Measurements from ENCODE around the gene MYO18A. TPM values are rescaled to one million over a fixed set of nuclear protein-coding genes. Genes with fewer than 3 reads are reported as not detected.

Gene MYO18A
- total RNA-seq, 1 experiment from 2014 or later, result 13.5 TPM

DNA sequence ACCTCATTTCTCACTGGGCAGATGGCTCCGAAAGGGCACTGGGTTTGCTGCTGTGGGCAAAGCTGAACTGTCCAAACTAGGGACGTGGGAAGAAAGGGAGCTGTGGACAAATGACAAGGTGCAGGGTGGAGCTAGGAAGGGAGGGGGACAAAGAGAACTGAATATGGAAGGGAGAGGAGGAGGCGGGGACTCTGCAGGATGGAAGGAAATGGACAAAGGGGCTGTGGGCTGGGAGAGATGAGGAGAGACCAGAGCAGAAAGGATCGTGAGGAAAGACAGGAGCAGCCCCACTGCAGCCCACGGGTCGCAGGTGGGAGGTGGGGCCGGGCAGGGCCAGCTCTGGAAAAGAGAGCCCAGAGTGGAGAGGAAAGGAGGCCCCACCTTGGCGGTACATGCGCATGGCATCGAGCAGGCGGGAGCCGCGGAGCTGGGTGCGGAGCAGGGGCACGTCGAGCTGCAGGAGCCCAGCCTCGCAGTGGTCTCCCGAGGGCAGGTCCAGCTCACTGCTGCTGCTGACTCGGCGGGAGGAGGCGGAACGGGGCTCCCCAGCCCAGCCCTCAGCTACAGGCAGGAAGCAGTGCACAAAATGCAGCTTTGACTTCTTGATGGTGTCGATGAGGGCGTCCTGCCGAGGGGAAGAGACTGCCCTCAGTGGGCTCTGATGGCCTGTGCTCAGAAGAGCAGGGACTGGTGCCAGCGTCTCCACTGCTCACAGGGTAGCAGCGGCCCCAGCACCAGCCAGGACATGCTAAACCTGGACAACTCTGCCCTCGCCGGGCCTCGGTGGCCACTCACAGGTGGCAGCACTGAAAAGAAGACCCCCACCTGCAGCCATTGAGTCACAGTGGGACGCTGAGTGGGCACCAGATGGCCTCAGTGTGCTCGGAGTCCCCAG, 70.5 kb downstream of the MYO18A start:
- peak; percentile 82 for DNase-seq
- Histone ChIP-seq H3K27me3 (ENCODE audit: control insufficient read depth, insufficient read depth, low read length) (no peaks in the 10 kb centered on the region), H3K36me3 (replicated peaks; ENCODE audit: control insufficient read depth, insufficient read depth, low read length) (no peaks in the 10 kb centered on the region; the same call in 1 of the 2 replicates), H3K4me3 (ENCODE audit: insufficient read depth, low read depth, low read length) (no peak overlapping the region)

GRCh38 chr17:29108823-29109476, 71.2 kb downstream of the MYO18A start:
- DNase-seq, result no peak
- Histone ChIP-seq H3K4me3 (ENCODE audit: insufficient read depth, low read depth, low read length) (no peak overlapping the region), H3K36me3 (replicated peaks; ENCODE audit: control insufficient read depth, insufficient read depth, low read length) (no peaks in the 10 kb centered on the region; the same call in 1 of the 2 replicates), H3K27me3 (ENCODE audit: control insufficient read depth, insufficient read depth, low read length) (no peaks in the 10 kb centered on the region)

DNA sequence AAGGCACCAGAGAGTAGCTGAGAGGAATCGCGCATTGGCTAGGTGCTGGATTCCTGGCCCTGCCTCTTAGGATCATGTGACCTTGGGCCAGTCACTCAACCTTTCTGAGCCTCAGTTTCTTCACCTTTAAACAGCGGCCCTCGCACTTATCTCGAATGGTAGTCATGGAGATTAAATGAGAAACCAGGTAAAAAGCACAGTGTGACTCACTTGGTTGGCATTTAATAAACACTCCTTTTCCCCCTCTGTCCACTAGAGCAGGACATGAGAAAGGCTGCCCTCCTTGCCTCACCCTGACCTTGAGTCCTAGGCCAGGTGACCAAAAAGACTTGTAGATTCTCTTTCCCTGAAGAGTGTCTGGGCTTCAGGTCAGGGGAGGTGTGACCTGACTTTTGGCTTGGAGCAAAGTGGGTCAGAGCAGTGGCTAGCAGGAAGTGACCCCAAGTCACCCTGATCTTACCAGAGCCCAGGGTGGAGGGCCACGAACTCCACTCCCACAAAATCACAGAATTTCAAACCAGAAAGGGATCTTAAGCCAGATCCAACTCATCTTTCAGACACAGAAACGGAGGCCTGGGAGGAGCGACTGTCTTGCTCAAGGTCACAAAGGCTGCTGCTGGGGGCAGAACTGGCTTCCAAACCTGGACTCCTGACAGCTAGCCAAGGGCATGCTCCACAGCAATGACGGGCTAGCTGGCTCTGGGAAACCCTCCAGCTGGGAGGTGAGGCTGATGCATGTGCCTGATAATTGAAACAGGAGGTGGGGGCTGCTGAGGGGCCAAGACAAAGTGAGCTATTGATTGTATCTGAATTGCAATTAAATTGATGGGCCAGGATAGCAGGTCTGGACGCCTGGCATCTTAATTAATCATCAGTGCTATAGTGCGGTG, 72.0 kb downstream of the MYO18A start:
- Histone ChIP-seq H3K4me3 (ENCODE audit: insufficient read depth, low read depth, low read length) (no peak overlapping the region), H3K27me3 (ENCODE audit: control insufficient read depth, insufficient read depth, low read length) (no peaks in the 10 kb centered on the region), H3K36me3 (replicated peaks; ENCODE audit: control insufficient read depth, insufficient read depth, low read length) (no peaks in the 10 kb centered on the region; the same call in 1 of the 2 replicates)
- DNase-seq, result no peak

DNA sequence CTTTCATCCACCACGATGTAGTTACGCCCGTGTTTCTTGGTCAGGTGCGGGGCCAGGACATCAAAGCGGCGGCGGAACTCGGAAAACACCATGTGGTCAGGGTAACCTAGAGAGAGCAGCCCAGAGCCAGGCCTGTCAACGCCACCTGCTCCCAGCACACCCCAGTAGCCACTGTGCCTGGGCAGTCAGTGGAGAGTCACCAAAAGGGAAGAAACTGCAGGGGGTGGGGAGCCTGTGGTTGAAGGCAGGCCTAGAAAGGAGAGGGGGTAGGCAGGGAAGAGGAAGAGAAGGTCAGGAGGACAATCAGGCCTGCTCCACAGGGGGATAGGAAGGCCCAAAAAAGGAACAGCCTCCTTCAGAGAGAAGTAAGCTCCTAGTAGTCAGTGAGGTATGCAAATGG, 73.1 kb downstream of the MYO18A start:
- Histone ChIP-seq H3K36me3 (replicated peaks; ENCODE audit: control insufficient read depth, insufficient read depth, low read length) (no peaks in the 10 kb centered on the region; the same call in 1 of the 2 replicates), H3K27me3 (ENCODE audit: control insufficient read depth, insufficient read depth, low read length) (no peaks in the 10 kb centered on the region), H3K4me3 (ENCODE audit: insufficient read depth, low read depth, low read length) (no peak overlapping the region)
- no peak for DNase-seq

- H3K27me3 ChIP-seq (ENCODE audit: control insufficient read depth, insufficient read depth, low read length), result no peaks in the 10 kb centered on the region
- no peak overlapping the region for H3K4me3 ChIP-seq (ENCODE audit: insufficient read depth, low read depth, low read length)
- no peak for DNase-seq
- H3K36me3 ChIP-seq (replicated peaks; ENCODE audit: control insufficient read depth, insufficient read depth, low read length), result peaks cover 1% of the 10 kb centered on the region
These were observed 76.9 kb downstream of the MYO18A start for GRCh38 chr17:29103341-29103740.

DNA sequence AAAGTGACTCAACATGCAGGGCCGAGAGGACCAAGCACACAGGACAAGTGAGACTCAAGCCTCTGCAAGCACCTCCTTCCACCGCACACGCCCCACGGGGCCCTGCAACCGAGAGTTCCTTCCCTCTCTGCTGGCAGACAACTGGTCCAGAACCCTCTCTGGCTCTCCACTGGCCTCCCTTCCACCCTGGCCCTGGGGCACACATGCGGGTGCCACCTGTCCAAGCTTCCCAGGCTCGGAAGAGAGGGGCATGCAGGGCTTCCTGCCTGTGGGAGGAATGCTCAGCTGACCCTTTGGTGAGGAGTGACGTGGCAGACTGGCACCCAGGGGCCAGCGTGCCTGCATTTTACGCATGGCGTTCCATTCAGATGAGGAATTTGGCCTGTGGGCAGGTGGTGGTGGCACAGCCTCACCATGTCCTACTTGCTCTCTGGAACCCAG, 77.4 kb downstream of the MYO18A start:
- Histone ChIP-seq H3K4me3 (ENCODE audit: insufficient read depth, low read depth, low read length) (no peak overlapping the region), H3K36me3 (replicated peaks; ENCODE audit: control insufficient read depth, insufficient read depth, low read length) (peaks cover 2% of the 10 kb centered on the region), H3K27me3 (ENCODE audit: control insufficient read depth, insufficient read depth, low read length) (no peaks in the 10 kb centered on the region)
- no peak for DNase-seq

- H3K36me3 ChIP-seq (replicated peaks; ENCODE audit: control insufficient read depth, insufficient read depth, low read length), result peaks cover 4% of the 10 kb centered on the region
- DNase-seq, result no peak
- H3K27me3 ChIP-seq (ENCODE audit: control insufficient read depth, insufficient read depth, low read length), result no peaks in the 10 kb centered on the region
- H3K4me3 ChIP-seq (ENCODE audit: insufficient read depth, low read depth, low read length), result no peak overlapping the region
These were observed 78.2 kb downstream of the MYO18A start for GRCh38 chr17:29102046-29102445.

- no peak for DNase-seq
- Histone ChIP-seq H3K4me3 (ENCODE audit: insufficient read depth, low read depth, low read length) (no peak overlapping the region), H3K27me3 (ENCODE audit: control insufficient read depth, insufficient read depth, low read length) (no peaks in the 10 kb centered on the region), H3K36me3 (replicated peaks; ENCODE audit: control insufficient read depth, insufficient read depth, low read length) (peaks cover 7% of the 10 kb centered on the region)
These were observed 79.9 kb downstream of the MYO18A start for GRCh38 chr17:29100296-29100695.

- Histone ChIP-seq H3K27me3 (ENCODE audit: control insufficient read depth, insufficient read depth, low read length) (no peaks in the 10 kb centered on the region), H3K4me3 (ENCODE audit: insufficient read depth, low read depth, low read length) (no peak overlapping the region), H3K36me3 (replicated peaks; ENCODE audit: control insufficient read depth, insufficient read depth, low read length) (peaks cover 9% of the 10 kb centered on the region)
- peak; percentile 60 for DNase-seq
These were observed 80.7 kb downstream of the MYO18A start for GRCh38 chr17:29099527-29099926.

DNA sequence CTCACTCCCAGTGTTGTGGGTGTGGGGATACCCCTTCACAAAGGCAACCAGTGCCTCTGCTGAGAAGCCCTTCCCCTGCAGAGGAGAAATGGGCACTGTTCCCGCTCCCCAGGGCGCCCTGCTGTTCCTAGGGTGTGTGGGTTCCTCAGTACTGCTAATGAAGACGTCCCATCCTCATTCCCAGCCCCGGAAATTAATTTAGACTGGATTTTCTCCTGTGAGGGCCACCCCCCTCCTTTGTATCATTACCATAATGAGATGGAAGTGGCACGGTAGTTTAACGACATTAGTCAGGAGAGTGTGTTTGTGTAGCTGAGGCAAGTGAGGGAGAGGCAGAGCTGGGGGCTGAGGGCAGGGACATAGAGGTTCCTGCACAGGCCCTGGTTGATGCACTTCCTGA, 84.1 kb downstream of the MYO18A start:
- Histone ChIP-seq H3K27me3 (ENCODE audit: control insufficient read depth, insufficient read depth, low read length) (no peaks in the 10 kb centered on the region), H3K36me3 (replicated peaks; ENCODE audit: control insufficient read depth, insufficient read depth, low read length) (peaks cover 11% of the 10 kb centered on the region), H3K4me3 (ENCODE audit: insufficient read depth, low read depth, low read length) (no peak overlapping the region)
- DNase-seq, result no peak

DNA sequence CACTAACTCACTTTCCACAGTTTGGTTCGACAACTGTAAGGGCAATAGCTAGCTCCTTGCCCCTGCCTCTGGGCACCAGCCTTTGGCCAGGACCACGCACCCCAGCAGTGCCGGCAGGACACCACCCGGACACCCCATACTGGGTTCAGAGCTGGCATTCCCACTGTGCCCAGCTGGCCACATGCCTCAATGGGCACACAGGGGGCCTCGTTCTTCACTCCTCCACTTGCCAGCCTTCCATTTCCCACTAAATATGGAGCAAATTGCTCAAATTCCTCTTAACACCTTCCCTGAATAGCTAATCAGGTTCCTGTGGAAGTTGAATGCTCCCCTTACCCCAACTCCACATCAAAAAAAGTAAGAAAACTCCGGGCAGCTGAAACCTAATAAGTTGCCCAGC, 84.8 kb downstream of the MYO18A start:
- Histone ChIP-seq H3K27me3 (ENCODE audit: control insufficient read depth, insufficient read depth, low read length) (no peaks in the 10 kb centered on the region), H3K4me3 (ENCODE audit: insufficient read depth, low read depth, low read length) (no peak overlapping the region), H3K36me3 (replicated peaks; ENCODE audit: control insufficient read depth, insufficient read depth, low read length) (peaks cover 12% of the 10 kb centered on the region)
- DNase-seq, result no peak

GRCh38 chr17:29094101-29094708, 86.0 kb downstream of the MYO18A start:
- H3K36me3 ChIP-seq (replicated peaks; ENCODE audit: control insufficient read depth, insufficient read depth, low read length), result peaks cover 18% of the 10 kb centered on the region
- H3K4me3 ChIP-seq (ENCODE audit: insufficient read depth, low read depth, low read length), result no peak overlapping the region
- no peak for DNase-seq

DNA sequence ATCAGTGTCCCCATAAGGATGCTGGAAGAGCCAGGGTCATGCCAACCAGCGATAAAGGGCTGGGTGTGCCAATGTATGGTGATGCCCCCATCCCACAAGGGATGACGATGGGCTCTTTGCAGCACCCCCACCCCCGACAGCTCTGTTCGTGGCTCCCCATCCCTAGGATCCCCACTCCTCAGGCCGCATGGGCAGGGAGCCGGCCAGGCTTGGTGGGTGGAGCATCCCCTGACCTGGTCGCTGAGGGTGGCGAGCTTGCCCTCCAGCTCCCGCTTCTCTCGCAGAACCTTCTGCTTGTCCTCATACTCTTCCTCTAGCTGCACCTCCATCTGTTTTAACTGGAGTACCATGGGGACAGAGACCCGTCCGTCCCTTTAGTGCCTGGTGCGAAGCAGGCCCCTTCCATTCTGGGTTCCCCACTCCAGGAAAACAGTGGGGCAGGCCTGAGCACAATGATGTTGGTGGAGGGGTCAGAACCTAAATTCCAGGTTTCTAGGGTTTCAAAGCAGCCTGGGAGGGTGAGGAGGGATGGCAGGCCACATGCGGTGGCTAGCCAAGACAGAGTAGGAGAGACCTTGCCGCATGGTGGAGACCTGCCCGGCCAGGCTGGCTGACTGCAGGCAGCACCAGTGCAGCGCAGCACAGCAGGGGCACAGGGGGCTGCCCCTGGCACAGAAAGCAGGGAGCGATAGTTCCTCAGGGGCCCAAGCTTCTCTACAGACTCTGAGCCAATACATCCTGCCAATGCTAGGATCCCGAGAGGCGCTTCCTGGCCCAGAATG, 86.9 kb downstream of the MYO18A start:
- no peak for DNase-seq
- H3K36me3 ChIP-seq (replicated peaks; ENCODE audit: control insufficient read depth, insufficient read depth, low read length), result peaks cover 16% of the 10 kb centered on the region
- H3K4me3 ChIP-seq (ENCODE audit: insufficient read depth, low read depth, low read length), result no peak overlapping the region
- no peaks in the 10 kb centered on the region for H3K27me3 ChIP-seq (ENCODE audit: control insufficient read depth, insufficient read depth, low read length)

More at GRCh38 chr17:29094101-29094708, 86.0 kb downstream of the MYO18A start:
- H3K27me3 ChIP-seq (ENCODE audit: control insufficient read depth, insufficient read depth, low read length), result no peaks in the 10 kb centered on the region
